Nephron progenitor cell (in vitro differentiated cells): ENCODE measurements around the gene CEP112.
A peak's percentile ranks its signal among the peaks of the same experiment; 100 is the strongest.

ENCODE experiments used
- DNase-seq: peaks from one replicate; pipeline ENCODE4 v3.0.0; 2021
- H3K27ac Mint-ChIP-seq: 2 replicates; pipeline ENCODE4 v1.8.0; 2021; ENCODE audit warnings: mild to moderate bottlenecking, moderate library complexity, mixed read lengths
- H3K27me3 Mint-ChIP-seq: 2 replicates; pipeline ENCODE4 v1.8.0; 2021; ENCODE audit warnings: mild to moderate bottlenecking, low read depth, mixed read lengths; ENCODE audit not compliant: poor library complexity
- H3K36me3 Mint-ChIP-seq: 2 replicates; pipeline ENCODE4 v1.8.0; 2021; ENCODE audit warnings: low read depth, mixed read lengths
- H3K4me1 Mint-ChIP-seq: 2 replicates; pipeline ENCODE4 v1.8.0; 2021; ENCODE audit warnings: mixed read lengths
- H3K4me3 Mint-ChIP-seq: 2 replicates; pipeline ENCODE4 v1.8.0; 2021; ENCODE audit warnings: mild to moderate bottlenecking, moderate library complexity, mixed read lengths
- H3K9me3 Mint-ChIP-seq: 2 replicates; pipeline ENCODE4 v1.8.0; 2021; ENCODE audit warnings: mild to moderate bottlenecking, moderate library complexity, mixed read lengths
- CTCF ChIP-seq: fragments of 200-600 bp; sonication (generic); IDR thresholded peaks from 2 replicates; pipeline ENCODE4 v1.5.0; 2021; ENCODE audit warnings: antibody characterized with exemption

The CEP112 gene

GRCh38 chr17:65973237-65973636, 218.7 kb downstream of the CEP112 start:
- H3K4me3 Mint-ChIP-seq = no peak overlapping the region
- peaks cover 10% of the 10 kb centered on the region for H3K4me1 Mint-ChIP-seq
- H3K27ac Mint-ChIP-seq = no peak overlapping the region

GRCh38 chr17:65967372-65967771, 224.6 kb downstream of the CEP112 start:
- Mint-ChIP-seq H3K9me3 (peaks cover 15% of the 10 kb centered on the region), H3K4me1 (no peaks in the 10 kb centered on the region), H3K27ac (peak overlapping the region; percentile 23), H3K4me3 (no peak overlapping the region), H3K36me3 (peaks cover 16% of the 10 kb centered on the region), H3K27me3 (no peaks in the 10 kb centered on the region)
- no peak for TF ChIP-seq CTCF
- DNase-seq = no peak

More at GRCh38 chr17:65973237-65973636, 218.7 kb downstream of the CEP112 start:
- H3K36me3 Mint-ChIP-seq = no peaks in the 10 kb centered on the region
- H3K27me3 Mint-ChIP-seq = no peaks in the 10 kb centered on the region
- no peak for TF ChIP-seq CTCF
- no peaks in the 10 kb centered on the region for H3K9me3 Mint-ChIP-seq
- DNase-seq = no peak

GRCh38 chr17:65966072-65966695, 225.7 kb downstream of the CEP112 start:
- no peak for TF ChIP-seq CTCF
- H3K4me1 Mint-ChIP-seq = no peaks in the 10 kb centered on the region
- no peak for DNase-seq
- peaks cover 20% of the 10 kb centered on the region for H3K9me3 Mint-ChIP-seq
- H3K27ac Mint-ChIP-seq = no peak overlapping the region
- no peaks in the 10 kb centered on the region for H3K27me3 Mint-ChIP-seq
- no peak overlapping the region for H3K4me3 Mint-ChIP-seq
- peaks cover 28% of the 10 kb centered on the region for H3K36me3 Mint-ChIP-seq

- Mint-ChIP-seq H3K4me3 (no peak overlapping the region), H3K27me3 (no peaks in the 10 kb centered on the region), H3K36me3 (peaks cover 39% of the 10 kb centered on the region), H3K9me3 (peaks cover 20% of the 10 kb centered on the region), H3K27ac (no peak overlapping the region), H3K4me1 (no peaks in the 10 kb centered on the region)
- DNase-seq = no peak
- TF ChIP-seq CTCF = no peak
Observed at GRCh38 chr17:65963179-65963578, 228.8 kb downstream of the CEP112 start.

GRCh38 chr17:65959630-65960029, 232.3 kb downstream of the CEP112 start:
- no peak overlapping the region for H3K4me3 Mint-ChIP-seq
- H3K27ac Mint-ChIP-seq = no peak overlapping the region
- no peaks in the 10 kb centered on the region for H3K4me1 Mint-ChIP-seq
- DNase-seq = no peak
- H3K9me3 Mint-ChIP-seq = peaks cover 42% of the 10 kb centered on the region
- H3K36me3 Mint-ChIP-seq = peaks cover 70% of the 10 kb centered on the region
- H3K27me3 Mint-ChIP-seq = no peaks in the 10 kb centered on the region
- no peak for TF ChIP-seq CTCF

- Mint-ChIP-seq H3K4me1 (peaks cover 14% of the 10 kb centered on the region), H3K36me3 (peaks cover 77% of the 10 kb centered on the region), H3K4me3 (no peak overlapping the region), H3K9me3 (peaks cover 42% of the 10 kb centered on the region), H3K27me3 (no peaks in the 10 kb centered on the region), H3K27ac (no peak overlapping the region)
- TF ChIP-seq CTCF = no peak
- no peak for DNase-seq
Observed at GRCh38 chr17:65956814-65957213, 235.1 kb downstream of the CEP112 start.
